AG08396 (cell line): ENCODE data around the gene NFYC.

Source experiments
- DNase-seq: peaks from one replicate; pipeline ENCODE4 v3.0.0; 2012; ENCODE audit warnings: low spot score, mixed read lengths

The NFYC gene

DNA sequence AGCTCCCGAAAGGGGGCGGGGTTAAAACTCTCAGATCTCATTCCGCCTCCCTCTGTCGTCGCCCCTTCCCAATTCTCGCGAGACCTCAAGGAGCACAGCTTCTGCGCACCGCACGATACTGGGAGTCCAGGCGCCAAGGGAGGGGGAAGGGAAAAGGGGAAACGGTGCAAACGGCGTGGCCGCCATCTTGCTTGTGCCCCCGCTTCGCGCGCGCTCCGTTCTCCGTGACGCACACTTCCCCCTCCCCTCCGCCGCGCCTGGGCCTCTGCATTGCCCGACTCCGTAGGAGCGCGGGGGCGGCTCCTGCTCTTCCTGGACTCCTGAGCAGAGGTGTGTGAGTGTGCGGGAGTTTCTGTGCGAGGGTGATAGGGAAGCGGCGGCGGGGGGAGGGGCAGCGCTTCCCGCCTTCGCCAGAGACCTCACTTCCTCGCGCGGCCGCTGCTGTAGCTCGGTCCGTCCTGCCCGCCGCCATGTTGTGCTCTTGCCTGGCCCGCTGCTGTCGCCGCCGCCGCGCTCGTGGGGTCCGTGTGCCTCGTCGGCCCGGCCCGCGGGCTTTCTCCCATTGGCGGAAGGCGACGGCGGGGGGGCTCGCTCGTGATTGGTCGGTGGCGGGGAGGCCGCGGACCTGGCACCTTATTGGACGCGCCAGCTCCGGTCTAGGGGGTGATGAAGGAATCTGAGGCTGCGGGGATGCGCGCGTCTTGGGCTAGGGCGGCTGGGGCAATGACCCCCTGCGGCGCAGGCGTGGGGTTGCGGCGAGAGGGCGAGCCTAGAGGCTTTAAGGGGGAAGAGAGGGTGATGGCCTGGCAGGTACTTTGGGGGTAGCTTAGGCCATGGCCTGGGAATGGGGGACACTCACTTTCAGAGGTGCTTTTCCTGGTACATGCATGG, at the start of gene NFYC:
NFYC (plus strand) TSS at position 167 of the 891 bp plus-strand sequence. CDS start 47,140 bp downstream, outside the sequence.
- DNase-seq = peak; percentile 96

DNA sequence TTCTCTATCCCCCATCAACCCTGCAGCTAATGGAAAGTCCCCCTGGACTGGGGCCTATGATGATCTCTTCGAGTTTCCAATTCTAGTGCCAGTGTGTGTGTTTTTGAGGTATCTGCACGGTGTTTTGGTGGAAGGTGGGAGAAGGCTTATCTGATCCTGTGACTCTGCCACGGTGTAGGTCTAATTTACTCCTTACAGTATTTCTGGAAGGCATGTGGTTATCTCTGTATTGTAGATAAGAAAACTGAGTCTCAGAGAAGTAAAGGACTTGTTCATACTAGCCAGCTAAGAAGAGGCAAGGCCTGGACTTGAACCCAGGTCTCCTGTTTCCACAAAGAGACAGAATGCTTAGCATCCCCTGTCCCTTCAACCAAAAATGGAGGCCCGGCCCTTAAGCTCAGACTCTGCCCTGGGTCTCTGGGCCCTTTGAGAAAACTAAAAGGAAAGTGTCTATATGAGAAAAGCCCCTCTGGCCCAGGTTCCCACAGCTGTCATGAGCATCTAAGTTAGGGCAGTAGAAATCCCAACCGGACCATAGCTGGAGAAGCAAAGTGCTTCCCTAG, 46.3 kb upstream of the NFYC start:
- no peak for DNase-seq

DNA sequence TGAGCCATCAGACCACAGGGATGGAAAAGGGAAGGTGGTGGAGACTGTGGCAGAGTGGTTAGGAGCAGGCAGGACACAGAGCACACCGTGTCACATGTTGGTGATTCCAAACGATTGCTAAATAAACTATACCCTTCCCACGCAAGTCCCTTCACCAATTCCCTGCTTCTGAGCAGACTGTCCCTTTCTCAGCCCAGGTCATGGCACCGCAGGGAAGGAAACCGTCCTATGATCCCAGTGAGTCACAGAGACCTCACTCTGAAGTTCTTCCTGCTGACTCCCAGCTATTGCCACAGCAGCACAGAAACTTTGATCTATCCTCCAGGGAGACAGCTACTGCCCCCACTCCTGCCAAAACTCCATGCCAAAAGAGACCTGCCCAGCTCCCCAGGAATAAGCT, 45.2 kb upstream of the NFYC start:
- DNase-seq = peak; percentile 44

DNA sequence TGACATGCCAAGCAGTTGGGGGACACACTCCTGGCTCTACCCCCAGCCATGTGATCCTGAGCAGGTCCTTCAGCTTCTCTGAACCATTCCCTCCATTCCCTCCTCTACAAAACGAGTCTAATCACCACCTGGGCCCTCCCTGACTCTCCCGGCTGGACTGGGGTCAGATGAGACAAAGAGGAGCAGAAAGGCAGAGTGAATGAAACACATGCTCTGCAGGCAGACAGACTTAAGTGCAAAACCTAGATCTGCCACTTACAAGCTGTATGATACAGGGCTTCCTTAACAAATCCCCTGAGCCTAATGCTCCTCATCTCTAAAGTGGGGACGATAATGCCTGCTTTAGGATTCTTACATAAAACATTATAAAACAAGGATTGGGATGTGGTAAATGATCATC, 43.3 kb upstream of the NFYC start:
- no peak for DNase-seq

DNA sequence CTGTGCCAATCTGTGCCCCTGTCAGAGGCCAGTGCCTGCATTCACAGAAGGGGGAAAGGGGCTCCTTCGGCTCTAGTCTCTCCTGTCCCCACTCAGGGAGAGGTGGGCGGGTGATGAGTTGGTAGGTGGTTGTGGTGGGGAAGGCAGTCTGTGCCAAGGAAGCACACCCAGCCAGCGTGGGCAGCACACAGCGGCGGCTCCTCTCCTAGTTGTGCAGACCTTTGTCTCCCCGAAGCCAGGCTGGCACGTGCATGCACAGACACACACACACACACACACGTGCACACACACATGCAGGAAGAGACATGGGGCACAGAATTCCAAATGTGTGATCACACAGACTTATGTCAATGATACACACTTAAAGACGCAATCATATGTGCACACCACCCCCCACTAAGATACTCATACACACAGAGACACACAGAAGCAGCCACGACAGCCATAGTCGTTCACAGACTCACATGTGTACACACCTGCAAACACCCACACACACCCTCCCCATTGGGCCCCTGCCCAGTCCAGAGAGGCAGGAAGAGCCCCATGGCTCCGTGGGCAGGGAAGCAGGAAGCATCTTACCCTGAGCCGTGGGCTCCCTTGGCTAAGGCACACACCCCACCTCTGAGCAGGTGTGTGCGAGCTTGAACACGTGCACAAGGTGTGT, 42.4 kb upstream of the NFYC start:
- DNase-seq = no peak

DNA sequence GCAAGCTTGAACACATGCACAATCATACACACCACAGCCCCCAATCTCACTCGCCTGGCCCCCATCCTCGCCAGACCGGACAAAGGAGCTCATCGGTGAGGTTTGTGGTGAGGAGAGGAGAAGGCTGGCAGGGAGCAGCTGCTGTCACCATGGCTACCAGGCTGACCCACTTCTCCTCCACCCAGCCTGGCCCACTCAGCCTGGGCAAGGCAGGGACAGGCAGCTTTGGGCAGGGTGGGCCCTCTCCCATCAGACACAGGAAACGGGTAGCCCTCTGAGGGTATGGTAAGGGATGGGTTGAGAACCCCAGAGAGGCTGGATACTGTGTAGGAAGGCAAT, 41.9 kb upstream of the NFYC start:
- no peak for DNase-seq

DNA sequence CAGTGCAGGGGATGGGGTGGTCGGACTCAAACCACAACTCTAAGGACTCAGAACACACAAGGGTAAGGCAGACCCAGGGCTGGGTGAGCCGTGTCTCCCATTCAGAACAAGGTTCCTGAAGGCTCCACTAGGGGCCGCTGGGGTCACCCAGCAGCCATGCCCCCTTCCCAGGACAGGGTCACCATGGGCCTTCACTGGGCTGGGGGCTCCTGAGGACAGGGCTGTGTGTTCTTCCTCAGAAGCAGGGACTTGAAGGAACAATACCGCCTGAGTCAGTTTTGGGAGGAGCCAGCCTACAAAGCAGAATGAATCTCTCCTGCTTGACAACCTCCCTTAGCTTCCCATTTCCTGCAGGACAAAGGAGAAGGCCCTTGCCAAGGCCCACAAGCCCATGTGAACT, 41.4 kb upstream of the NFYC start:
- no peak for DNase-seq

DNA sequence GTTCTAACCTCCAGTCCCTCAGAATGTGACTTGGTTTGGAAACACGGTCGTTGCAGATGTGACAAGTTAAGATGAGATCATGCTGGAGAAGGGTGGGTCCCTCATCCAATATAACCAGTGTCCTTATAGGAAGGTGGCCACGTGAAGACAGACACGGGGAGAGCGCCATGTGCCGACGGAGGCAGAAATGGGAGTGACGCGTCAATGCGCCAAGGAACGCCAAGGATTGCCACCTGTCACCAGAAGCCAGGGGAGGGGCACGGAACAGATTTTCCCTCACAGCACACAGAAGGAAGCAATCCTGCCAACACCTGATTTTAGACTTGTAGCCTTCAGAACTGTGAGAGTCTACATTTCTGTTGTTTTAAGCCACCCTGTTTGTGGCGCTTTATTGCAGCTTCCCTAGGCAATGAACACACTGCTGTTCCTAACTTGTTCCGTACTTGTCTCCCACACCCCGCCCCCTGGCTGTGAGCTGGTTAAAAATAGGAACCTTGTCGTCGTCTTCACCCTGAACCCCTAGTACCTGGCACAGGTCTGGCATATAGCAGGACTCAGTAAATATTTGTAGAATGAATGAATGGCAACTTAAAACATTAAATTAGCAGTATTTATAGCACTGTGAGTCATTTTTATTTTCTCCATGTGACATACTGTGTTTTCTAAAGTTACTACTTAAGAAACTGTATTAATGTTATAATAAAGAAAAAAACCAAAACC, 40.2 kb upstream of the NFYC start:
- DNase-seq = no peak

DNA sequence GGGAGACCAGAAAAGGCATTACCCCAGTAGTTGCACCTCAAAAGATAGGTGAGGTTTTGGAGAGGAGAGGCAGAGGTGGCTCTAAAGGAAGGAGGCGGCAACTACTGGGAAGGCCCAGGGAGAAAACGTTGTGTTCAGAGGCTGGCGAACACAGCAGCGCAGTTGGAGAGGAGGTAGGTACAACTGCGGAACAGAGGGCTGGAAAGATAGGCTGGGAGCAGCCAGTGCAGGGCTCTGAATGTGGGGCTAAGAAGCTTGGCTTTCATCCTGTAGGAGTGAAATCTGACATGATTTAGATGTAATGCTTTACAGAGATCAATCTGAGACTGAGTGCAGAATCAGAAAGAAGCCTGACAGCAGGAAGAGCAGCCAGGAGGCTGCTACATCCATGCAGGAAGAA, 39.0 kb upstream of the NFYC start:
- no peak for DNase-seq

DNA sequence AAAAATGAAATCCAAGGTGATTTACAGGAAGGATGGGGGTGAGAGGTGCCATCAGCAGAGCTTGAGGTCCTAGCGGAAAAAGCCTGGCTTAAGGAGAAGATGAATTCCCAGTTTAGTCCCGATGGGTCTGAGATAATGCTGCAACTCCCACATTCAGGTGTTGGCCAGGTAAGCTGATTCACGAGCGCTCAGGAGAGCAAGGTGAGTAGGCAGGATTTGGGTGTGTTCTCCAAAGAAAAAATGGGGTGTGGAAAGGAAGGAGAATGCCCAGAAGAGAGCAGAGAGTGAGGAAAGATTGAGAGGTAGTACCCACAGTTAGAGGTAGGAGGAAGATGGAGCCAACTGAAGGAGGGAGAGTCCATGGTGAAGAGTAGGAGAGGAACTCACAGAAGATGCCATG, 38.5 kb upstream of the NFYC start:
- DNase-seq = no peak

DNA sequence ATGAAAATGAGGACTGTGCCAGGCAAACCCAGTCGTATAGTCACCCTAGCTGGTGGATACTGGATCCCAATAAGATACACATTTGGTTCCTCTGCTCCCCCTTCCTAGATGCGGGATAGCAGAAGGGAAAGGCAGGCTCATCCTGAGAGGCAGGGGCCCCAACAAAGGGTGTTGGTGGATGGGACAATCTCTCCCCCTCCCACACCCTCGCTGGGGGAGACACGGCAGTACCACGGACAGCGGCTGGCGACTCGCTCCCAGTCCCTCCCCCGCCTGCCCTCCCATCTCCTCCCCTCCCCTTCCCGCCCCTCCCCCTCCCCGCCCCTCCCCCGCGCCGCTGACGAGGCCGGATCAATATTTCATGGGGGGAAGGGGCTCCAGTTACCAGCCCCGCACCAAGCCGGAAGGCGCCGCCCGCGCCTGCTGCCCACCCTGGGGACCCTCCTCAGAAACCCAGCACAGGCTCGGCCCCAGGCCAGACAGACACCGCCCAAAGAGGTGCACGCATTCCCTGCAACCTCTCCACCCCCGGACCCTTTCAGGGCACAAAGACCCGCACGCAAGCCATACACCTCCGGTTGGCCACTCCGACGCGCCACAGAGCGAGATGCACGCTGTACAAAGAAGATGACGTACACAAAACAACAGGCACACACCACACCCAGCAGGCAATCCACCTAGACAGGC, 37.5 kb upstream of the NFYC start:
- no peak for DNase-seq

DNA sequence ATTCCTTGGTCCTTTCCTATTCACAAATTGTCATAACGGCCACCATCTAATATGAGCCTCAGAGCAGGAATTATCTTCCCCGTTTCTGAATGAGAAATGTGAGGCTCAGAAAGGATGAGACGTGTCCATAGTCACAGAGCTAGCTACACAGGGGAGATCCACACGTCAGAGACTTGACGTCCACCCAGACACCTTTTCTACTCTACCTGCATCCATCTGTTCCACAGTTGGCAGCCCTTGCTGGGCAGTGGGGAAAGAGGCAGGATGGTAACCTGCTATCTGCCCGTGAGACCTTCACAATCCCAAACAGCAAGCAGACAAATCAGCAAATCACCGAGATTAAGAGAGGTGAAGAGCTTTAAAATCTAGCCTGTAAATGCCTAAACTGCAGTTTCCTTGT, 34.5 kb upstream of the NFYC start:
- DNase-seq = no peak

DNA sequence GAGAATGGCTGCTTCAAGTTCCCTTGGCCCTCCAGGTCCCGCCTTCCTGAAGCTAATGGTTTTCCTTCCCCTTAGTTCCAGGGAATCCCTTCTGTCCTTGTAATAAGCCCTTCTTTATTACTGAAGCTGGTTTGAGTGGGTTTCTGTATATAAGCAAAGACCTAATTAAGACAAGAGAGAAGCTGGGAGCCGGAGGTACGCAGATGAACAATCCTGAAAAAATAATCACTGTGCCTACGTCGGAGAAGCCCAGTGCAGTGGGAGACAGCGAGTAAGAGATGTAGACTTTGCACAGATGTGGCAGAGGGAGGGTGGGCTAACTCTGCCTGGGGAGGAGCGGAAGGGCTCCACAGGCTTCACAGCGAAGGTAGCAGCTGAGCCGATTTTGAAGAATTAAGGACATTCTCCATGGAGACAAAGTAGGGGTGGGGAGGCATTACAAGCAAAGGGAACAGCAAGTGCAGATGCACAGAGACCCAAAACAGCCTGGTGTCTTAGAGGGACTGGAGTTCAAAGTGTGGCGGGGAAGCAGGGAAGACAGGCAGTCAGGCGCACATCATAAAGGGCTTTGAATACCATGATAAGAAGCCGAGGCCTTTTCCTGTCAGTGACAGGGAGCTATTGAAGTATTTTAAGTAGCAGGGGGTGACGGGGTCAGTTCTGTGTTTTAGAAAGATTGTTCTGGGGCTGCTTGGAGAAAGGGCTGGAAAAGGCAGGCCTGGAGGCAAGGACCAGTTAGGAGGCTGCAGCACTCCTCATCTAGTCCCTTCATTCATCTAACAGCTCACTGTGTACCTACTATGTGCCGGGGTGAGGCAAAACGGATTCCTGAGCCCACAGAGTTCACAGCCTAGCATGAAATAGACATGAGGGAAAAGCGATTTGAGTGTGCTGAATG, 32.5 kb upstream of the NFYC start:
- DNase-seq = no peak

DNA sequence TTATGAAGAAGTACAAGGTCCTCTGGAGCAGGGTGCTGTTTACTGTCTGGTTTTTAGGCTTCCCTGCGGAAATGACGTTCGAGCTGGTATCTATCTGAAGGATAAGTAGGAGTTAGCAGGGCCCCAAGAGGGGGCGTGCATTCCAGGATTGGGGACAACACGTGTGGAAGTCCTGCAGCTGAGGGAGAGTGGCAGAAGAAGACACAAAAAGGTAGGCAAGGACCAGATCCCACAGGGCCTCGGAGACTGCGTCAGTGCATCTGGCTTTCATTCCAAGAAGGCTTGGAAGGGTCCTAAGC, 31.9 kb upstream of the NFYC start:
- DNase-seq = no peak

DNA sequence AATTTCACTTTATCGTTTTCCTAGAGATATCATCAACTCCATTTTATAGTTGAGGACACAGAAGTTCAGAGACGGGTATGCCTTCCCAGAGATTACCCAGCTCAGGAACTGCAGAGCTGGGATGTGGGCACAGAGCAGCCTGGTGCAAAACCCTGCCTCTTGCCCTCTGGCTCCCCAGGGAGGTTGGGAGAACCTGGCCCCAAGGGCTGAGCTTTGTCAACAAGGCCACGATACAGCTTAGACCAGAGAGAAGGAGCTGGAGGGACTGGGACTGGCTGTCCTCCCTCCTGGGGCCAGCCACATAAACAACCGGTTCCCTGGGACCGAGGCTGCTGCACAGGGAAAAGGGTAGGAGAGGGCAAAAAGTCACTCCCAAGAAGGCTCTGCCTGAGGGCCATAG, 29.8 kb upstream of the NFYC start:
- no peak for DNase-seq

DNA sequence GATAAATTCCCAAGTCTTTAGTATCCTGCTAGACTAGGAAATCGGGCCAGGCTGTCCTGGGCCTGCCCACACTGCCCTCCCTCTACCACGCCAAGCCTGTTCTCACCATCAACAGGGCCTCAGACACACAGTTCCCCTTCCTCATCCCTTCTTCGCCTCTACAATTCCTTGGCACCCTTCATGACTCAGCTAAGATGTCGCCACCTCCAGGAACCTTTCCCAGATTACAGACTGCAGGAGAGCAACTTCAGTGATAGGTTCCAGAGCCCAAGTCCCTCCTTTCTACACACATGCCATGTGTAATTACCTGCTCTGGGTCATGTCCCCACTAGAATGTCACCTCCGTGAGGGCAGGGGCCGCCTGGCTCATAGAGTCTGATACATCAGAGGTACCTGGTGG, 29.4 kb upstream of the NFYC start:
- no peak for DNase-seq

DNA sequence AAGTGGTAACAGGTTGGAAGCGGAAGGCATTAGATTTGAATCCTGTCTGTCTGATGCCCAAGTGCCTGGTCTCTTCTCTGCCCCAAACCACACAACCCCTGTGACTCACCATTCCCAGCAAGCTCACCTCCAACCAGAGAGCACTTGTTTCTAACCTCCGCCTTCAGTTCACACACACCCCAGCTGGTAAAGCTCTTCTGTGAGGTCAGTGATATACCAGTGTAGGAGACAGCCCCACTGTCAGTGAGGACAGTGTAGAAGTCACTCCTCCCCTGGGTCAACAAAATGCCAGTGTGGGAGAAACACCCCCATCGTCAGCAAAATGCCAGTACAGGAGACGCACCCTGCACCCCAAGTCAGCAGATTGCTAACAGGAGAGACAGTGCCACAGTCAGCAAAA, 28.6 kb upstream of the NFYC start:
- DNase-seq = no peak

DNA sequence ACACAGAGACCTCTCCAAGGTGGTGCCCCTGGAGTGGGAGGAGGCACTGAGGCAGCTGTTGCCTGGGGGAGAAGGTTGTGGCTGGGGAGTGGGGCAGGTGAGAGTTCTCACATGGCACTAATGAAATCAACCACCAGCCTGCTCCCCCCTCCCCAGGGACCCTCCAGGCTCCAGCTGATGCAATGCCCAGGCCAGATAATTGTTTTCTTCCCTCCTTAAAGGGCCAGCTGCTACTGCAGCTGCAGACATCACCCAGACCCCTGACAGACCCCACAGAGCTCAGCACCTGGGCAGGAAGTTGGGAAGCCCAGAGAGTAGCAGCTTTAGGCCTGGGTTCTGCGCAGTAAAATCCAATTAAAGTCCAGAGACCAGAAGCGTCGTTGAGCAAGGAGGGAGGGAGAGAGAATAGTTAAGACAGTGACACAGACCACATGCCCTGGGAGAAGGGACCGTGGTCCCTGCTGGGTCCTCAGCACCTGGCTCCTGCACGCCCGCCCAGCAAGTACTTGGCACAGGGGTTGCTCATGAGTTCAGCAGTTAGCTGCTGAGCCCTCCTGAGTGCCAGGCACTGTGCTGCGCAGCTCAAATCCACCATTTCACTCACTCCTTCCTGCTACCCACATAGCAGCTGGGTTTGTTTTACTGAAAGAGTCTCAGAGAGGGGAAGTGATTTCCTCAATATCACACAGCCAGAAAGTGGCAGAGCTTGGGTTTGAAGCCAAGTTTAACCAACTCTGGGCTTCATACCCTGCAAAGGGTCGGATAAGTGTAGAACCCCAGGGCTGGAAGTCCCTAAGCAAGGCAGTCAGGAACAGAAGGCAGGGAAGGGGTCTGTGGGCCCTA, 28.0 kb upstream of the NFYC start:
- DNase-seq = no peak

DNA sequence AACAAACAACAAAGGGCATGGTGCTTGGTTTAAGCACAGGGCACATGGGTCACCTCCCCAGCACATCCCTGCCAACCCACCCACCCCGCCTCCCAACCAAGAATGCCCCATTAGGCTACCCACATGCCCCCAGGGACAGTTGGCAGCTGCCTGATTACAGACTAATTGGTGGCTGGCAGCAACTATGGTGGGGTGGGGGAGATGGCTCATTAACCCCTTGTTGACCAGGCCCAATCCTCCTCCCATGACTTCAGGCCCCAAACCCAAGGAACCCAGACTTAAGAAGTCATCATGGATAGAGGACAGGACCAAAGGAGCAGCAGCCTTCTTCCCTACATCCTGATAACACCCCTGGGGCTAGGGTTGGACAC, 27.4 kb upstream of the NFYC start:
- no peak for DNase-seq

DNA sequence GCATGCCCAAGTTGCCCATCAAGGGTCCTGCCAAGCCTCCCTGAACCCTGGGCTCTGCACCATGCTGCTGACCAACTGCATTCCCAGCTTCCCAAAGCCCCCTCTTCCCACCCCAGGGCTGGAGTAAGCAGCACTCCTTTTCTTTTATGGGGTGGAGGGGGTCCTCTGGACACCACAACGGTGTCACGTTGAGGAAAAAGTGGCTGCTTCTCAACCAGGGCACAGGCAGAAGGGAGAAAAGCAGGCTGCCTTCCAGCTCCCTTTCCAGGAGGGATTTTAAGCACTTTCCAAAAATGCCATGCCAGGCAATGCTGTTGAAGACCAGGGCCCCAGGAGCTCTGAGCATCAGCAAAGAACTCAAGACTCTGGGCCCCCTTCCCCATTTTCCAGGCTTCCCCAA, 26.7 kb upstream of the NFYC start:
- DNase-seq = no peak
